HG02973 (cell line): ENCODE measurements around the gene FGF14.

Source experiments
- ATAC-seq: cut with Tn5 transposase; IDR thresholded peaks from one replicate; pipeline ENCODE4 v1.9.1; 2021; ENCODE audit warnings: moderate library complexity; ENCODE audit not compliant: unreplicated experiment

Gene FGF14

GRCh38 chr13:101944521-101944920 lies 457.3 kb downstream of the FGF14 start:
- no peak for ATAC-seq

- ATAC-seq = no peak
Measured at GRCh38 chr13:101942535-101943157, 459.2 kb downstream of the FGF14 start.

GRCh38 chr13:101942038-101942437 lies 459.8 kb downstream of the FGF14 start:
- ATAC-seq = no peak

GRCh38 chr13:101941095-101941783 lies 460.6 kb downstream of the FGF14 start:
- no peak for ATAC-seq

GRCh38 chr13:101939370-101939769 lies 462.5 kb downstream of the FGF14 start:
- ATAC-seq = no peak

GRCh38 chr13:101935828-101936227 lies 466.0 kb downstream of the FGF14 start:
- no peak for ATAC-seq

- ATAC-seq = no peak
Measured at GRCh38 chr13:101931186-101931585, 470.7 kb downstream of the FGF14 start.

GRCh38 chr13:101930331-101930730 lies 471.5 kb downstream of the FGF14 start:
- no peak for ATAC-seq

- no peak for ATAC-seq
Measured at GRCh38 chr13:101925731-101926130, 476.1 kb downstream of the FGF14 start.

GRCh38 chr13:101919541-101920181 lies 482.2 kb downstream of the FGF14 start:
- no peak for ATAC-seq

- ATAC-seq = no peak
Measured at GRCh38 chr13:101917833-101918661, 483.8 kb downstream of the FGF14 start.

- no peak for ATAC-seq
Measured at GRCh38 chr13:101917475-101917810, 484.4 kb downstream of the FGF14 start.

- no peak for ATAC-seq
Measured at GRCh38 chr13:101916775-101917474, 484.9 kb downstream of the FGF14 start.

GRCh38 chr13:101916108-101916774 lies 485.6 kb downstream of the FGF14 start:
- no peak for ATAC-seq

- no peak for ATAC-seq
Measured at GRCh38 chr13:101915755-101916107, 486.1 kb downstream of the FGF14 start.

- ATAC-seq = no peak
Measured at GRCh38 chr13:101915331-101915730, 486.5 kb downstream of the FGF14 start.

- ATAC-seq = no peak
Measured at GRCh38 chr13:101911752-101912151, 490.1 kb downstream of the FGF14 start.

- no peak for ATAC-seq
Measured at GRCh38 chr13:101903890-101904289, 498.0 kb downstream of the FGF14 start.

GRCh38 chr13:101898676-101899075 lies 503.2 kb downstream of the FGF14 start:
- no peak for ATAC-seq

GRCh38 chr13:101896541-101896940 lies 505.3 kb downstream of the FGF14 start:
- ATAC-seq = no peak
